ENCODE measurements around the gene S100PBP. TPM values are rescaled to one million over a fixed set of nuclear protein-coding genes. Genes with fewer than 3 reads are reported as not detected.

S100PBP gene
- total and polyA plus RNA-seq, 2 of the 13 experiments (the other 11 are each of a cell fraction or from before 2014, with no cell fraction given): 20.4 to 26.1 TPM

DNA sequence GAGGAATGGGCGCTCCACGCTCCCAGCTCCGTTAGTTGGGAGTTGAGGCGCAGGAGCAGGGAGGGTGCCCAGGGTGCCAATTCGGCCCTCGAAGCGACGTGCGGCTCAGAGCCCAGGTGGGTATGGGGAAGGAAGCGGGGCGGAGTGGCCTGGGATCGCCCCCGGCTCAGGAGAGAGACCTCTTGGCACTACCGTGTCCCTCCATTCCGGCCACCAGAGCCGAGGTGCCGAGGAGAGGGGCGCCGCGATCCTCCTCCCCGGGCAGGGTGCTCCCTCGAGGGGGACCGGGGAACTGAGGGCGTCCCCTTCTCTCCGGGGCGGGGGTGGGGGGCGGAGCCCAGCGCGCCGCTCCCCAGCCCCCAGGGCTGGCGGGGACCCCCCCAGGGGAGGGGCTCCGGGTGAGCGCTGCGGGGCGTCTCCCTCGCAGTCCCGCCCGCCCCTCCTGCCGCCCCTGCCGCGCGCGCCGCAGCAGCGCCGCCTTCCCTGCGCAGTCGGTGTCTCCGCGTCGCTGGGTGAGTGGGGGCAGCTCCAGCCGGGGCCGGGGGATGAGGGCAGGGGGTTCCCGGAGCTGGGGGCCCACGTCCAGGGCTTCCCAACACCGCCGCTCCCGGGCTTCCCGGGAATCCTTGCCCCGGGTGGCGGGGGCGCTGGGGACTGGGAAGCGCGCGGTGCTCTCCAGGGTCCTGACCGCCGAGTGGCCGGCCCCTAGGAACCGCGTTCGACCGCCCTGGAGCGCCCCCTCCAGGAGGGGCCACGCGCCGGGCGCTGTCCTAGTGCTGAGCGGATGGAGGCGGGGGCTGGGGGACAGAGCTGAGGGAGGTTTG is 68.8 kb downstream of the S100PBP start, which contains the start of gene HPCA (continued):
- TF ChIP-seq, protein P1, sequence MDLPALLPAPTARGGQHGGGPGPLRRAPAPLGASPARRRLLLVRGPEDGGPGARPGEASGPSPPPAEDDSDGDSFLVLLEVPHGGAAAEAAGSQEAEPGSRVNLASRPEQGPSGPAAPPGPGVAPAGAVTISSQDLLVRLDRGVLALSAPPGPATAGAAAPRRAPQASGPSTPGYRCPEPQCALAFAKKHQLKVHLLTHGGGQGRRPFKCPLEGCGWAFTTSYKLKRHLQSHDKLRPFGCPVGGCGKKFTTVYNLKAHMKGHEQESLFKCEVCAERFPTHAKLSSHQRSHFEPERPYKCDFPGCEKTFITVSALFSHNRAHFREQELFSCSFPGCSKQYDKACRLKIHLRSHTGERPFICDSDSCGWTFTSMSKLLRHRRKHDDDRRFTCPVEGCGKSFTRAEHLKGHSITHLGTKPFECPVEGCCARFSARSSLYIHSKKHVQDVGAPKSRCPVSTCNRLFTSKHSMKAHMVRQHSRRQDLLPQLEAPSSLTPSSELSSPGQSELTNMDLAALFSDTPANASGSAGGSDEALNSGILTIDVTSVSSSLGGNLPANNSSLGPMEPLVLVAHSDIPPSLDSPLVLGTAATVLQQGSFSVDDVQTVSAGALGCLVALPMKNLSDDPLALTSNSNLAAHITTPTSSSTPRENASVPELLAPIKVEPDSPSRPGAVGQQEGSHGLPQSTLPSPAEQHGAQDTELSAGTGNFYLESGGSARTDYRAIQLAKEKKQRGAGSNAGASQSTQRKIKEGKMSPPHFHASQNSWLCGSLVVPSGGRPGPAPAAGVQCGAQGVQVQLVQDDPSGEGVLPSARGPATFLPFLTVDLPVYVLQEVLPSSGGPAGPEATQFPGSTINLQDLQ (CRISPR knock-in tag; IDR thresholded peaks at IDR 0.05): peak; percentile 93
- TF ChIP-seq, protein P2, sequence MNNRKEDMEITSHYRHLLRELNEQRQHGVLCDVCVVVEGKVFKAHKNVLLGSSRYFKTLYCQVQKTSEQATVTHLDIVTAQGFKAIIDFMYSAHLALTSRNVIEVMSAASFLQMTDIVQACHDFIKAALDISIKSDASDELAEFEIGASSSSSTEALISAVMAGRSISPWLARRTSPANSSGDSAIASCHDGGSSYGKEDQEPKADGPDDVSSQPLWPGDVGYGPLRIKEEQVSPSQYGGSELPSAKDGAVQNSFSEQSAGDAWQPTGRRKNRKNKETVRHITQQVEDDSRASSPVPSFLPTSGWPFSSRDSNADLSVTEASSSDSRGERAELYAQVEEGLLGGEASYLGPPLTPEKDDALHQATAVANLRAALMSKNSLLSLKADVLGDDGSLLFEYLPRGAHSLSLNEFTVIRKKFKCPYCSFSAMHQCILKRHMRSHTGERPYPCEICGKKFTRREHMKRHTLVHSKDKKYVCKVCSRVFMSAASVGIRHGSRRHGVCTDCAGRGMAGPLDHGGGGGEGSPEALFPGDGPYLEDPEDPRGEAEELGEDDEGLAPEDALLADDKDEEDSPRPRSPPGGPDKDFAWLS (CRISPR knock-in tag; IDR thresholded peaks at IDR 0.05; ENCODE audit: borderline replicate concordance): no peak
- TF ChIP-seq CBX1 (IDR thresholded peaks at IDR 0.05; ENCODE audit: low read depth) (no peak), JUNB (CRISPR knock-in tag; IDR thresholded peaks at IDR 0.05; ENCODE audit: borderline replicate concordance) (peak; percentile 60; the same call in 1 of the 2 replicates)
- TF ChIP-seq, protein P3, sequence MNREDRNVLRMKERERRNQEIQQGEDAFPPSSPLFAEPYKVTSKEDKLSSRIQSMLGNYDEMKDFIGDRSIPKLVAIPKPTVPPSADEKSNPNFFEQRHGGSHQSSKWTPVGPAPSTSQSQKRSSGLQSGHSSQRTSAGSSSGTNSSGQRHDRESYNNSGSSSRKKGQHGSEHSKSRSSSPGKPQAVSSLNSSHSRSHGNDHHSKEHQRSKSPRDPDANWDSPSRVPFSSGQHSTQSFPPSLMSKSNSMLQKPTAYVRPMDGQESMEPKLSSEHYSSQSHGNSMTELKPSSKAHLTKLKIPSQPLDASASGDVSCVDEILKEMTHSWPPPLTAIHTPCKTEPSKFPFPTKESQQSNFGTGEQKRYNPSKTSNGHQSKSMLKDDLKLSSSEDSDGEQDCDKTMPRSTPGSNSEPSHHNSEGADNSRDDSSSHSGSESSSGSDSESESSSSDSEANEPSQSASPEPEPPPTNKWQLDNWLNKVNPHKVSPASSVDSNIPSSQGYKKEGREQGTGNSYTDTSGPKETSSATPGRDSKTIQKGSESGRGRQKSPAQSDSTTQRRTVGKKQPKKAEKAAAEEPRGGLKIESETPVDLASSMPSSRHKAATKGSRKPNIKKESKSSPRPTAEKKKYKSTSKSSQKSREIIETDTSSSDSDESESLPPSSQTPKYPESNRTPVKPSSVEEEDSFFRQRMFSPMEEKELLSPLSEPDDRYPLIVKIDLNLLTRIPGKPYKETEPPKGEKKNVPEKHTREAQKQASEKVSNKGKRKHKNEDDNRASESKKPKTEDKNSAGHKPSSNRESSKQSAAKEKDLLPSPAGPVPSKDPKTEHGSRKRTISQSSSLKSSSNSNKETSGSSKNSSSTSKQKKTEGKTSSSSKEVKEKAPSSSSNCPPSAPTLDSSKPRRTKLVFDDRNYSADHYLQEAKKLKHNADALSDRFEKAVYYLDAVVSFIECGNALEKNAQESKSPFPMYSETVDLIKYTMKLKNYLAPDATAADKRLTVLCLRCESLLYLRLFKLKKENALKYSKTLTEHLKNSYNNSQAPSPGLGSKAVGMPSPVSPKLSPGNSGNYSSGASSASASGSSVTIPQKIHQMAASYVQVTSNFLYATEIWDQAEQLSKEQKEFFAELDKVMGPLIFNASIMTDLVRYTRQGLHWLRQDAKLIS (CRISPR knock-in tag; IDR thresholded peaks at IDR 0.05): no peak
- TF ChIP-seq, protein P4, sequence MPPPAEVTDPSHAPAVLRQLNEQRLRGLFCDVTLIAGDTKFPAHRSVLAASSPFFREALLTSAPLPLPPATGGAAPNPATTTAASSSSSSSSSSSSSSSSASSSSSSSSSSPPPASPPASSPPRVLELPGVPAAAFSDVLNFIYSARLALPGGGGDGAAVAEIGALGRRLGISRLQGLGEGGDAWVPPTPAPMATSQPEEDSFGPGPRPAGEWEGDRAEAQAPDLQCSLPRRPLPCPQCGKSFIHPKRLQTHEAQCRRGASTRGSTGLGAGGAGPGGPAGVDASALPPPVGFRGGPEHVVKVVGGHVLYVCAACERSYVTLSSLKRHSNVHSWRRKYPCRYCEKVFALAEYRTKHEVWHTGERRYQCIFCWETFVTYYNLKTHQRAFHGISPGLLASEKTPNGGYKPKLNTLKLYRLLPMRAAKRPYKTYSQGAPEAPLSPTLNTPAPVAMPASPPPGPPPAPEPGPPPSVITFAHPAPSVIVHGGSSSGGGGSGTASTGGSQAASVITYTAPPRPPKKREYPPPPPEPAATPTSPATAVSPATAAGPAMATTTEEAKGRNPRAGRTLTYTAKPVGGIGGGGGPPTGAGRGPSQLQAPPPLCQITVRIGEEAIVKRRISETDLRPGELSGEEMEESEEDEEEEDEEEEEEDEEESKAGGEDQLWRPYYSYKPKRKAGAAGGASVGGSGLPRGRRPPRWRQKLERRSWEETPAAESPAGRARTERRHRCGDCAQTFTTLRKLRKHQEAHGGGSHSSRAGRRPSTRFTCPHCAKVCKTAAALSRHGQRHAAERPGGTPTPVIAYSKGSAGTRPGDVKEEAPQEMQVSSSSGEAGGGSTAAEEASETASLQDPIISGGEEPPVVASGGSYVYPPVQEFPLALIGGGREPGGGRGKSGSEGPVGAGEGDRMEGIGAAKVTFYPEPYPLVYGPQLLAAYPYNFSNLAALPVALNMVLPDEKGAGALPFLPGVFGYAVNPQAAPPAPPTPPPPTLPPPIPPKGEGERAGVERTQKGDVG (CRISPR knock-in tag; IDR thresholded peaks at IDR 0.05; ENCODE audit: borderline replicate concordance): peak; percentile 68; the same call in 1 of the 2 replicates
- TF ChIP-seq, protein P5, sequence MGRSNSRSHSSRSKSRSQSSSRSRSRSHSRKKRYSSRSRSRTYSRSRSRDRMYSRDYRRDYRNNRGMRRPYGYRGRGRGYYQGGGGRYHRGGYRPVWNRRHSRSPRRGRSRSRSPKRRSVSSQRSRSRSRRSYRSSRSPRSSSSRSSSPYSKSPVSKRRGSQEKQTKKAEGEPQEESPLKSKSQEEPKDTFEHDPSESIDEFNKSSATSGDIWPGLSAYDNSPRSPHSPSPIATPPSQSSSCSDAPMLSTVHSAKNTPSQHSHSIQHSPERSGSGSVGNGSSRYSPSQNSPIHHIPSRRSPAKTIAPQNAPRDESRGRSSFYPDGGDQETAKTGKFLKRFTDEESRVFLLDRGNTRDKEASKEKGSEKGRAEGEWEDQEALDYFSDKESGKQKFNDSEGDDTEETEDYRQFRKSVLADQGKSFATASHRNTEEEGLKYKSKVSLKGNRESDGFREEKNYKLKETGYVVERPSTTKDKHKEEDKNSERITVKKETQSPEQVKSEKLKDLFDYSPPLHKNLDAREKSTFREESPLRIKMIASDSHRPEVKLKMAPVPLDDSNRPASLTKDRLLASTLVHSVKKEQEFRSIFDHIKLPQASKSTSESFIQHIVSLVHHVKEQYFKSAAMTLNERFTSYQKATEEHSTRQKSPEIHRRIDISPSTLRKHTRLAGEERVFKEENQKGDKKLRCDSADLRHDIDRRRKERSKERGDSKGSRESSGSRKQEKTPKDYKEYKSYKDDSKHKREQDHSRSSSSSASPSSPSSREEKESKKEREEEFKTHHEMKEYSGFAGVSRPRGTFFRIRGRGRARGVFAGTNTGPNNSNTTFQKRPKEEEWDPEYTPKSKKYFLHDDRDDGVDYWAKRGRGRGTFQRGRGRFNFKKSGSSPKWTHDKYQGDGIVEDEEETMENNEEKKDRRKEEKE (IDR thresholded peaks at IDR 0.05): no peak
- TF ChIP-seq, protein P6, sequence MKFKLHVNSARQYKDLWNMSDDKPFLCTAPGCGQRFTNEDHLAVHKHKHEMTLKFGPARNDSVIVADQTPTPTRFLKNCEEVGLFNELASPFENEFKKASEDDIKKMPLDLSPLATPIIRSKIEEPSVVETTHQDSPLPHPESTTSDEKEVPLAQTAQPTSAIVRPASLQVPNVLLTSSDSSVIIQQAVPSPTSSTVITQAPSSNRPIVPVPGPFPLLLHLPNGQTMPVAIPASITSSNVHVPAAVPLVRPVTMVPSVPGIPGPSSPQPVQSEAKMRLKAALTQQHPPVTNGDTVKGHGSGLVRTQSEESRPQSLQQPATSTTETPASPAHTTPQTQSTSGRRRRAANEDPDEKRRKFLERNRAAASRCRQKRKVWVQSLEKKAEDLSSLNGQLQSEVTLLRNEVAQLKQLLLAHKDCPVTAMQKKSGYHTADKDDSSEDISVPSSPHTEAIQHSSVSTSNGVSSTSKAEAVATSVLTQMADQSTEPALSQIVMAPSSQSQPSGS (CRISPR knock-in tag; IDR thresholded peaks at IDR 0.05): peak; percentile 92
